T-helper 22 cell (primary cell): ENCODE measurements around the gene TERT.

ENCODE experiments used
- DNase-seq: peaks from one replicate; pipeline ENCODE4 v3.0.0-alpha.2; 2020; ENCODE audit warnings: low read depth

The TERT gene

GRCh38 chr5:1259806-1260480, 34.9 kb downstream of the TERT start:
- DNase-seq: no peak

GRCh38 chr5:1257841-1258240, 37.0 kb downstream of the TERT start:
- DNase-seq: no peak

- no peak for DNase-seq
These were observed 37.5 kb downstream of the TERT start for GRCh38 chr5:1257363-1257762.

GRCh38 chr5:1256776-1257175, 38.1 kb downstream of the TERT start:
- no peak for DNase-seq

GRCh38 chr5:1255081-1255561, 39.7 kb downstream of the TERT start:
- DNase-seq: peak; percentile 28

- no peak for DNase-seq
These were observed 40.7 kb downstream of the TERT start for GRCh38 chr5:1254196-1254595.

- no peak for DNase-seq
These were observed 41.3 kb downstream of the TERT start for GRCh38 chr5:1253456-1254105.

GRCh38 chr5:1252681-1253080, 42.2 kb downstream of the TERT start:
- DNase-seq: no peak

- no peak for DNase-seq
These were observed 42.9 kb downstream of the TERT start for GRCh38 chr5:1251678-1252580.

- no peak for DNase-seq
These were observed 45.2 kb downstream of the TERT start for GRCh38 chr5:1249366-1250280.

GRCh38 chr5:1247811-1248210, 47.1 kb downstream of the TERT start:
- no peak for DNase-seq

GRCh38 chr5:1246711-1247431, 48.0 kb downstream of the TERT start:
- no peak for DNase-seq

- no peak for DNase-seq
These were observed 48.8 kb downstream of the TERT start for GRCh38 chr5:1245905-1246576.

GRCh38 chr5:1244976-1245375, 49.9 kb downstream of the TERT start:
- no peak for DNase-seq

- DNase-seq: no peak
These were observed 50.6 kb downstream of the TERT start for GRCh38 chr5:1244255-1244654.

GRCh38 chr5:1243487-1244130, 51.3 kb downstream of the TERT start:
- DNase-seq: no peak

GRCh38 chr5:1242733-1243486, 52.0 kb downstream of the TERT start:
- no peak for DNase-seq

GRCh38 chr5:1241509-1242080, 53.3 kb downstream of the TERT start:
- no peak for DNase-seq
